ENCODE results near the gene KCNK4.

KCNK4 gene

DNA sequence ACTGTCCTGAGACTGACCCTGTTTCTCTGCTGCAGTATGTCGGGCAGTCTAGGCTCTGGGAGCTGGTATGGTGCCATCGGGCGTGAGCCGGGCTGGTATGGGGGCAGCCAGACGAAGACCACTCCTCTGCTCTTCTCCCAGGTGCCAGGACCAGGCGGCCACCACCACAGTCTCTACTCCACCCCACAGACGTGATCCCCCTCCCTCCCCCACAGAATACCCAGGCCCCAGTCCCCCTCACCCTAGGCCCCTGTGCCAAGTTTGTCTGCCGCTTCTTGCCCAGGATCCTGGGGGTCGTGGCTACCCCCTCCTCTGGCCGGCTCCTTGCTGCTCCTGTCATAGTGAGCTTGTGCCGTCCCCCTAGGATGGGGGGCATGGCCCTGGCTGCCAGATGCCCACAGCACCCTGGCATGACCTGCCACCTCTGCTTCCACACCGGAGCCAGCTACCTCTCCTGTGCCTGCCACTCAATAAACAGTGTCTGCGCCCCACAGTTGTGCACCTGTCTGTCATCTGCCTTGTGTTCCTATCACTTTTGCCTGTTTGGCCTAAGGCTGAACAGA lies 2.0 kb upstream of the KCNK4 start:
- DNase-seq (ENCODE audit: low read depth in 2 of 2, low spot score in 1 of 2) = no peak

DNA sequence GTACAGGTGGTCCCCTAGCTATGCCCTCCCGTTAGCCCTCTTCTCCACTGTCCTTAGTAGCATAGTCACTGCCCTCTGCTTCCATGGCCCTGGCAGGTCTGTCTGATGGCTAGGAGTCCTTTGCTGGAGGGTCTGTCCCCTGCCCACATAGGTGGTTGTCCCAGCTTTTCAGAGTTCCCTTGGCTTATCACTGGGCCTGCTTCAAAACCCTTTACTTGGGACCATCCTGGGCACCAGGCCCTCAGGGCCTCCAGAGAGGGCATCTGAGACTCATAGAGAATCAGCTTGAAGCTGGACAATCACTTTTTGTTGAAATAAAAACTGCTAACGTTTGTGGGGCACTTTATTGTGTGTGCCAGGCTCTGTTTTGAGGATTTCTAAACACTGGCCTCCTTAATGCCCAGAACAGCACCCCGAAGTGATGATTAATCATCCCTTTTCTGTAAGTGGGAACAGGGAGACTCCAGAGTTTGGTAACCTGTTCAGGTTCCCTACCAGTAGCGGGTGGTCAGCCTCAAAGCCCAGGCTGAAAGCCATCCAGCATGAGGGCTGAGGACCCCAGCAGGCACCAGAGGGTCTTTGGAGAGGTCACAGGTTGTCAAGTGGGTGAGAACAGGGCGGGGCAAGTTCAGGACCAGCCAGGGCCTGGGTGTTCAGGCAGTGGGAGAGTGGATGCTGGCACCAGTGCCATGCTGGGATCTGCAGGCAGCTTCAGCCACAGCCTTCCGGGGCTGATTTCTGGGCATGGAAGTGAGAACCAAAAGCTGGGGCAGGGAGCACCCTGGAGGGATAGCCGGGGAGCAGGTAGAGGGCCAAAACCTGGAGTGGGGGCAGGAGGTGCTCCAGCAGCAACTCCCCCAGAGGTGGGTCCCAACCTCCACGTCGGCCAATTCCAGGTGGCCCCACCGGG lies 495 bp upstream of the KCNK4 start:
- no peak for DNase-seq (ENCODE audit: low read depth in 2 of 2, low spot score in 1 of 2)

DNA sequence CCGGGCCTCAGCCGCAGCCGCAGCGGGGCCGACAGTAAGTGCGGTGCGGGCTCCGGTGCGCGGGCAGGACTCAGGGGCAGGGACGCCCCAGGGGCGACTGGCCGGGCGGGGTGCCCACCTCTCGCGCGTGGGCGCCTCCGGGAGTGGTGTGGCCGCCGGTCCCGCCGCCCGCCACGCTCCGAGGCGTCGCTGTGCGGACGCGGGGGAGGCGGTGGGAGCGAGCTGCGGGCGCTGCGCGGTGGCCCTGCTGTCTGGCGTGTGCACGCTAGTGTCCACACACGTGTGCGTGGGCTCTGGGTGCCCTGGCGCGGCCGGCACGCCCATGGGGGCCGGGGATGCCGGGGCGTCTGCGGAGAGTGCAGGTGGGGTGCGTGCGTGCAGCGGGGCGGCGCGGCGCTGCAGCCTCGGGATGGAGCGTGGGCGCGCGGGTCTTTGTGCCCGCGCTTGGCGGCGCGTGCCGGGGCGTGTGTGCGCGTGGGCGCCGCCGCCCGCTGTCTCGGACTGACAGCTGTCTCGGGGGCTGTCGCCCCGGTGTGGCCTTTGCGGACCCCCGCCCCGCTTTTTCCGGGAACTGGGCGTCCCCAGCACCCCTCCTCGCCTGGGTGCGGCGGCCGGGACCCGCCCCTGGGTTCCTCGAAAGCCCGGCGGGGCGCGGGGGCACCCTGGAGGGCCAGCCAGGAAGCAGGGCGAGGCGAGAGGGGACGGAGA lies 804 bp downstream of the KCNK4 start:
- DNase-seq (ENCODE audit: low read depth in 2 of 2, low spot score in 1 of 2) = no peak

DNA sequence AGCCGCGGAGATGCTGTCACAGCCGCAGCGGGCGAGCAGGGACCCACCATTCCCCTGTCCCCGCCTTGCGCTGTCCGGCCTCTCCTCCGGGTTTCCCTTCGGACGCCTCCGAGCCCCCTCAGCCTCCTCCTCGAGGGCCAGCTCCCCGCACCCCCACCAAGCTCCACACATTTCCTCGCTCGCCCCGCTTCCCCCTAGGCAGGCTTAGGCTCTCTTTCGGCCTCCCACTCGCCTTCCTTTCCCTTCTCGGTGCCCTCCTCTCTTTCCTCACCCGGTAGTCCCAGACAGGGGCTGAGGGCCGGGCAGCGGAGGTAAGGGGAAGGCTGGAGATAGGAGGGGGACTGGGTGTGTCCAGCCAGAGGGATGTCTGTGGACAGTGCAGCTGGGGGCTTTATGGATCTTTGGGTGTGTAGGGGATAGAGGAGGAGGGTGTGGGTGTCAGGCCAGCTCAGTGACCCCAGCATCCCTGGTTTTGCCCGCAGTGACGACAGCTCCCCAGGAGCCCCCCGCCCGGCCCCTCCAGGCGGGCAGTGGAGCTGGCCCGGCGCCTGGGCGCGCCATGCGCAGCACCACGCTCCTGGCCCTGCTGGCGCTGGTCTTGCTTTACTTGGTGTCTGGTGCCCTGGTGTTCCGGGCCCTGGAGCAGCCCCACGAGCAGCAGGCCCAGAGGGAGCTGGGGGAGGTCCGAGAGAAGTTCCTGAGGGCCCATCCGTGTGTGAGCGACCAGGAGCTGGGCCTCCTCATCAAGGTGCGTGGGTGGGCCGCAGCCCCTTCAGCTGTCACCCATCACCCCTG lies 1.6 kb downstream of the KCNK4 start:
- DNase-seq (ENCODE audit: low read depth in 2 of 2, low spot score in 1 of 2) = no peak

DNA sequence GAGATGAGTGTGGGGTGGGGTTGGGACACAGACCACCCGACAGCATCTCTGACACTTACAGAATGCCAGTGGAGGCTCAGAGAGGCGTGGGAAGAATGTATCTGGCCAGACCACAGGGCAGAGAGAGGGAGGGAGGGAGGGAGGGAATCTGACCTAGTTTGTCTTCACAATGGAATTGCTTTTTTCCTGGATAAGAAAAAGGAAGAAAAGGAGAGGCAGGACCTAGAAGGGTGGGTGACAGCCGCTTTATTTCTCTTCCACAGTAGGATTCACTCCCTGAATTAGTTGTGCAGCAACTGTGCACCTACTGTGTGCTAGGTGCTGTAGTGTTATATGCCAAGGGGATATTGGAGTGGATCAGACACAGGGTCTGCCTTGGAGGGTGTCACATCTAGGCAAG lies 3.7 kb downstream of the KCNK4 start:
- DNase-seq (ENCODE audit: low read depth in 2 of 2, low spot score in 1 of 2) = no peak

DNA sequence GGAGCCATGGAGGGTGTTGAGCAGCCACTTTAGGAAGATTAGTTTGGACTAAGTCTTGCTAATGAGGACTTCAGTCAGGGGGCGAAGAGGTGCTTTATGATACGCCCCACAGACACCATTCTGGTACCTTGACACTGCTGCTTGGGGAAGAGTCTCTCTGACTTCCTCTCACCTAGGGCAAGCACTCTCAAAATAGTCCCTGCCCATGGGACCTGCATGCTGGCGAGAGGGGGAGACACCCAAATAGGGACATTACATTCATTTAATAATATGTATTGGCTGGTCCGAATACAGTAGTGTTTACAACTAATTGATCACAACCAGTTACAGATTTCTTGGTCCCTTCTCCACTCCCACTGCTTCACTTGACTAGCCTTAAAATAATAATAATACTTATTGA lies 4.7 kb downstream of the KCNK4 start:
- DNase-seq (ENCODE audit: low read depth in 2 of 2, low spot score in 1 of 2) = no peak

DNA sequence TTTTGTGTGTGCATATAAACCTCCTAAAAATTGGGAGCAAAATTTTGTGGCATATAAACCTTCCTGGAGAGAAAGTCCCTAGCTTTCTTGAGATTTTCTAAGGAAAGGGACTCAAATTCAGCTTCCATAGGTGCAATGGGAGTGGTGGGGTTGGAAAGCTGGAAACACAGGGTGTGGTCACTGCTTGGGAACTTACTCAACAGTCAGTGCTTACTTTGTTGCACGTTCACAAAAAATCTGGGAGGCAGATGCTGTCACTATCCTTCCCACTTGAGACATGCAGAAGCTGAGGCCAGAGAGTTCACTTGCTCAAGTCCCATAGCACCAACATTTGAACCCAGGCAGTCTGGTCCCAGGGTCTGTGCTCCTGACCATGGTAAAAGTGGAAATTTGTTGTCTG lies 5.1 kb downstream of the KCNK4 start:
- DNase-seq (ENCODE audit: low read depth in 2 of 2, low spot score in 1 of 2) = no peak

DNA sequence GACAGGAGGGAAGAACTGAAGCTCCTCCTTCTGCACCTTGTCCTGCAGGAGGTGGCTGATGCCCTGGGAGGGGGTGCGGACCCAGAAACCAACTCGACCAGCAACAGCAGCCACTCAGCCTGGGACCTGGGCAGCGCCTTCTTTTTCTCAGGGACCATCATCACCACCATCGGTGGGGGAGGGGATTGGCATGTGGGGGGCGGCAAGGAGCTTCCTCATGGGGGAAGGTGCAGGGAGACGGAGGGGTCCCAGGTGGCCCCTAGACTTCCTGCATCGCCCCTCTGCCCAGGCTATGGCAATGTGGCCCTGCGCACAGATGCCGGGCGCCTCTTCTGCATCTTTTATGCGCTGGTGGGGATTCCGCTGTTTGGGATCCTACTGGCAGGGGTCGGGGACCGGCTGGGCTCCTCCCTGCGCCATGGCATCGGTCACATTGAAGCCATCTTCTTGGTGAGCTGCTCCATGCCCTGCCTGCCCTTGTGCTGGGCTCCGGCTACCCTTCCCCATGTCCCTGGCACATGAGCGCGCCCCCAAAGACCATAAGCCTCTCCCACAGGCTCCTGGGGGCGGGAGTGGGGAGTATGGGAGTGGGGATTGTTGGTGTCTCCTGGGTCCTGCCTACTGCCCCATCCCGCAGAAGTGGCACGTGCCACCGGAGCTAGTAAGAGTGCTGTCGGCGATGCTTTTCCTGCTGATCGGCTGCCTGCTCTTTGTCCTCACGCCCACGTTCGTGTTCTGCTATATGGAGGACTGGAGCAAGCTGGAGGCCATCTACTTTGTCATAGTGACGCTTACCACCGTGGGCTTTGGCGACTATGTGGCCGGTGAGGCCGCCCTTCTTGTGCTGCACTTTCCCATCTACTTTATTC lies 6.0 kb downstream of the KCNK4 start:
- no peak for DNase-seq (ENCODE audit: low read depth in 2 of 2, low spot score in 1 of 2)

DNA sequence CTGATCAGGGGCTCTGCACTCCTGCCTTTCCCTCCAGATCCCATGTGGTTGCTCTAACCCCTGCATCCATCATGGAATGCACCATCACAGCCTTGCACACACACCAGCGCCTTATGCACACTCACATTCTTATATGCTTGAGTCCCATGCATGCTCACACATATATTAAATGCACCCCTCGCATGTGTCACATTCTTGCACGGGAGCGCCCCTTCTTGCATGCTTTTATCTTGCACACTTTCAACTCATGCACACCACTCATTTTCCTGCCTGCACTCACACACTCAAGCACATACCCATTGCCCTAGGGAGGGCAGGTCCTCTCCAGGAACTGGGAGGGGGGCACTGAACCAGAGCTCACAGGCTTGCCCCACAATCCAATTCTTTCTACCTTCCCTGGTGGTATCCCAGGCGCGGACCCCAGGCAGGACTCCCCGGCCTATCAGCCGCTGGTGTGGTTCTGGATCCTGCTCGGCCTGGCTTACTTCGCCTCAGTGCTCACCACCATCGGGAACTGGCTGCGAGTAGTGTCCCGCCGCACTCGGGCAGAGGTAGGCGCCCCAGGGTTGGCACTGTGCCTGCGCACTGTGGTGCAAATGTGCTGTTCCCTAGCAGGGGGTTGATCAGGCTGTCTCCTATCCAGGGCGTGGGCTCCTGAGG lies 6.7 kb downstream of the KCNK4 start:
- DNase-seq (ENCODE audit: low read depth in 2 of 2, low spot score in 1 of 2) = no peak

DNA sequence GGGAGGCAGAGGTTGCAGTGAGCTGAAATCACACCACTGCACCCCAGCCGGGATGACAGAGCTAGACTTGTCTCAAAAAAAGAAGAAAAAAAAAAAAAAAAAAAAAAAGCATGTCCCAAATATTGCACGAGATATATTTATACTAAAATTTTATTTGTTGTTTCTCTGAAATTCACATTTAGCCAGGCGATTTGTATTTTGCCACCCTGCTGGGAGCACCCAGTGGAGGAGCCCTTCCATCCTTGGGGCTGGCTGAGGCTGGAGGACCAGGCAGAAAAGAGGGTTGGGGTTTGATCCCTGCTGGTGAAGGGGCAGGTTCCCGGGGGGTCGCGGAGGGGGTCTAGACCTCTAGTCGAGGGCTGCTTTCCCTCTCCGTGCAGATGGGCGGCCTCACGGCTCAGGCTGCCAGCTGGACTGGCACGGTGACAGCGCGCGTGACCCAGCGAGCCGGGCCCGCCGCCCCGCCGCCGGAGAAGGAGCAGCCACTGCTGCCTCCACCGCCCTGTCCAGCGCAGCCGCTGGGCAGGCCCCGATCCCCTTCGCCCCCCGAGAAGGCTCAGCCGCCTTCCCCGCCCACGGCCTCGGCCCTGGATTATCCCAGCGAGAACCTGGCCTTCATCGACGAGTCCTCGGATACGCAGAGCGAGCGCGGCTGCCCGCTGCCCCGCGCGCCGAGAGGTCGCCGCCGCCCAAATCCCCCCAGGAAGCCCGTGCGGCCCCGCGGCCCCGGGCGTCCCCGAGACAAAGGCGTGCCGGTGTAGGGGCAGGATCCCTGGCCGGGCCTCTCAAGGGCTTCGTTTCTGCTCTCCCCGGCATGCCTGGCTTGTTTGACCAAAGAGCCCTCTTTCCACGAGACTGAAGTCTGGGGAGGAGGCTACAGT lies 8.1 kb downstream of the KCNK4 start:
- no peak for DNase-seq (ENCODE audit: low read depth in 2 of 2, low spot score in 1 of 2)

DNA sequence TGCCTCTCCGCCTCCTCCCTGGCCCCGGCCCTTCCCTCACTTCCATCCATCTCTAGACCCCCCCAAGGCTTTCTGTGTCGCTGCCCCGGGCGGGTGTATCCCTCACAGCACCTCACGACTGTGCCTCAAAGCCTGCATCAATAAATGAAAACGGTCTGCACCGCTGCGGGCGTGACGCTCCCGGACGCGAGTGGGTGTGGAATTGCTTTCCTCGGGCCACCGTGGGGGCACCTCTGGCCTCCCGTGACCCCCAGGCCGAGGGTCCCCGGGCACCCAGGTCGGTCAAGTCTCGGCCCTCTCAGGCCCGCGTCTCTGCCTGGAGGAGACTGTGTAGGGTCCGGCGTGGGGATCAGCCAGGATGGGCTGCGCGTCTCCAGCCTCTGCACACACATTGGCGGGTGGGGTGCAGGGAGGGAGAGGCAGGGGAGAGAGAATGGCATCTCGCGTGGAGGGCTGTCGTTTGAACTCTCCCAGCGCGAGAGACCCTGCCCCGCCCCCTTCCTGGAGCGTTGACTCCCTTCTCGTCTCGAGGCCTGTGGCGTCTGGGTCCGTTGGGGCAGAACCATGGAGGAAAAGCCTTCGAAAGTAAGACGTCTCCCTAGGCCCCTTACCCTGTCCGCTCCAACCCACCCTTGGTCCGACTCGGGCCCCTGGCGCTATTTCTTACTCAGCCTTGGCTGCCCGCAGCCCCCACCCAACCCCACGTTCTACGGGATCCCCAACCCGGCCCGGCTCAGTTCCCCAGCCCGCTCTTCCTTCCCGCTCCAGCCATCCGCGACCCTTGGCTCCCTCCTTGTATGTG lies 8.9 kb downstream of the KCNK4 start, which contains the start of gene CATSPERZ:
Gene CATSPERZ (plus strand): TSS at position 512 of the 802 bp plus-strand sequence. CDS start 53 bp downstream, at position 565.
- DNase-seq (ENCODE audit: low read depth in 2 of 2, low spot score in 1 of 2) = no peak

DNA sequence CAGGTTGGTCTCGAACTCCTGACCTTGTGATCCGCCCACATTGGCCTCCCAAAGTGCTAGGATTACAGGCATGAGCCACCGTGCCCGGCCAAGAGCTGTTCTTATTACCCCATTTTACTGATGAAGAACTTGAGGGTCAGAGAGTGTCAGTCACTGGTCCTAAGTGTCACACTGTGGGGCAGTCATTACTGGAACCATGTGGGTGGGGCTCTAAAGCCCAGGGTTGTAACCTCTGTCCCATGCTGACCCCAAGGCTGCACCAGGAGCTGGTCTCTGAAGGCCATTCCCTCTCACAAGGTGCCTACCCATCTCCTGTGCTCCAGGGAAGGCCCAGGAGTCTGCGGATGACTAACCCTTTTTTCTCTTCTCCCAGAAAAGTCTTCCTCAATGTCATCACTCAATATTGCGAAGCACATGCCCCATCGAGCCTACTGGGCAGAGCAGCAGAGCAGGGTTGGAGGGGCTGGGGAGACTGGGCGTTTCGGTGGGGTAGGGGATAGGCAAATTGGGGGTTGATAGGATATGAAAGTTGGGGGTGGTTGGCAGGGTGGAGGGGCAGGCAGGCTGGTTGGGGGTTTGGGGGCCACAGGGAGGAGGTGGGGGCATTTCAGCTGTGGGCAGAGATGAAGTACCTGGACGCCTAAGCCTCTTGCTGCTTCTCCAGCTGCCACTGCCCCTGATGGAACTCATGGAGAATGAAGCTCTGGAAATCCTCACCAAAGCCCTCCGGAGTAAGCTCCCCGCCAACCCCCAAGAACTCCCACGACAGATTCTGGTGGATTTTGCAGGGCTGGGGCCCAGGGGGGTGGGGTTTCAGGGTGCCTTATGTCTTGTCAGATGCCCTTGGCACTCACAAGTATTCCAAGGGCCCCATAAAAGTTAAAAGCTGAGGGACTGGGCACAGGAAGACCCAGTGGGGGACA lies 12.3 kb downstream of the KCNK4 start:
- DNase-seq (ENCODE audit: low read depth in 2 of 2, low spot score in 1 of 2) = no peak

DNA sequence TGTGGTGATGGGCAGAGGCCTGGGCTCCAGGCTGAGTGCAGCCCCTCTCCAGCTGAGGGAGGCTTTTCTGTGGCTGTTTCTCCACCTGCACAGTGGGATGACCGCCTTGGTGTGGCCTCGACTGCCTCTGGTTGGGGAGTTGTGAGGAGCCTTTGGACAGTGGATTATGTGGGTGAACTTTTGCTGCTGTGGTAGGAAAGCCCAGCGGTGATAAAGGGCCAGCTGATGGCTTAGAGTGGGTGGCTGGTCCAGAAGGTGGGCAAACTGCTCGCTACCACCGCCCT lies 12.9 kb downstream of the KCNK4 start:
- DNase-seq (ENCODE audit: low read depth in 2 of 2, low spot score in 1 of 2) = no peak

DNA sequence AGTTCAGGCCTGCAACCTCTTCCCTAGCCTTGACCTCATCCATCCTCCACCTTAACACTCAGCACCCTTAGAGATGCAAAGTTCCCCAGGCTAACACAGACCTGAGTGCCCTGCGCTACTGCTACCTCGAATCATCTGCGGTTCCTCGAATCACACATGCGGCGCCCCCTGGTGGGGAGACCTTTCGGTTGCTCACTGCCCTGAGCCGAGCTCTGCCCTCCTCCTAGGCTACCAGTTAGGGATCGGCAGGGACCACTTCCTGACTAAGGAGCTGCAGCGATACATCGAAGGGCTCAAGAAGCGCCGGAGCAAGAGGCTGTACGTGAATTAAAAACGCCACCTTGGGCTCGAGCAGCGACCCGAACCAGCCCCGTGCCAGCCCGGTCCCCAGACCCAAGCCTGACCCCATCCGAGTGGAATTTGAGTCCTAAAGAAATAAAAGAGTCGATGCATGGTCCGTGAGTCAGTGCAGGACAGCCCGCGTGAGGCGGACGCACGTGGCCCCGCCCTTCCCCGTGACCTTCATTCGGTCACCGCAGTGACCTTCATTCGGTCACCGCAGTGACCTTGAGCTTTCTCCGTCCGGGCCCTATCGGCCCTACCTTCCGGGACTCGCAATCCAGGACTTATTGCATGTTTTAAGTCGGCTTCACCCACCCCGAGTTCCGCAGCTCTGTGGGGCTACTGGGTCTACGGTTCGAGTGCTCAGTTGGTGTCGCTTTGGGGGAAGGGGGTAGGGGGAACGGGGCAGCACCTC lies 13.4 kb downstream of the KCNK4 start:
- DNase-seq (ENCODE audit: low read depth in 2 of 2, low spot score in 1 of 2) = peak; percentile 88 to 94

DNA sequence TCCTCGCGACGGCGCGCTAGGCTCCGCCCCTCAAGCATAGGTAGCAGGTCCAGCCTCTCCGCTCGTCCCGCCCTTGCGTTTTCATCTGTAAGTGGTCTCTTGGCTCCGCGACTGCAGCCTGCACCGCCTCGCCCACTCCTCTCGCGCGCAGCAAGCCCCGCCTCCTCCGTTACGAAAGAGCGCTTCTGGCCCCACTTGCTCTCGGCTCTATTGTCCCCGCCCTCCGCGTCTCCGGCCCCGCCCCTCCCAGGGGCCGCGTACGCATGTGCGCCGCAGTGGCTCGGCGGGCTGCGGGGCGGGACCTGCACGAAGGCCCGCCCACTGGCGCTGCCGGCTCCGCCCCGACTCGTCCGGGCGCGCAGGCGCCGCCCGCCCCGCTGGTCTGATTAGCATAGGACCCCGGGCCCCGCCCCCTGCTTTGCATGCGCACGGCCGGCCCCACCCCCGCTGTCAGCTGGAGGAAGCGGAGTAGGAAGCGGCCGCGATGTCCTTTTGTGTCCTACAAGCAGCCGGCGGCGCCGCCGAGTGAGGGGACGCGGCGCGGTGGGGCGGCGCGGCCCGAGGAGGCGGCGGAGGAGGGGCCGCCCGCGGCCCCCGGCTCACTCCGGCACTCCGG lies 14.1 kb downstream of the KCNK4 start, which contains the start of gene ESRRA:
Gene ESRRA (plus strand): TSS at position 450 of the 616 bp plus-strand sequence. CDS start 1,656 bp downstream, outside the sequence.
- peak; percentile 98 to 100 for DNase-seq (ENCODE audit: low read depth in 2 of 2, low spot score in 1 of 2)
